ENCODE measurements around the gene CD19.

Gene CD19

GRCh38 chr16:28943281-28943680, 11.5 kb downstream of the CD19 start:
- no peak for TF ChIP-seq MAX (IDR thresholded peaks at IDR 0.05; ENCODE audit: low read depth, low read length)
- TF ChIP-seq POLR2A (IDR thresholded peaks at IDR 0.05; ENCODE audit: extremely low read depth, insufficient read length): no peak
- no peak for TF ChIP-seq MYC (IDR thresholded peaks at IDR 0.05; ENCODE audit: low read depth, low read length)
- TF ChIP-seq CTCF (IDR thresholded peaks at IDR 0.05; ENCODE audit: low read depth, low read length): no peak
- DNase-seq (ENCODE audit: low read depth): no peak
- no peak overlapping the region for H3K4me3 ChIP-seq (ENCODE audit: low read depth, low read length)

- no peak for DNase-seq (ENCODE audit: low read depth)
- TF ChIP-seq MAX (IDR thresholded peaks at IDR 0.05; ENCODE audit: low read depth, low read length) (no peak), CTCF (IDR thresholded peaks at IDR 0.05; ENCODE audit: low read depth, low read length) (no peak), POLR2A (IDR thresholded peaks at IDR 0.05; ENCODE audit: extremely low read depth, insufficient read length) (no peak), MYC (IDR thresholded peaks at IDR 0.05; ENCODE audit: low read depth, low read length) (no peak)
- no peak overlapping the region for H3K4me3 ChIP-seq (ENCODE audit: low read depth, low read length)
Measured at GRCh38 chr16:28946681-28947080, 14.9 kb downstream of the CD19 start.

- peak; percentile 99 for DNase-seq (ENCODE audit: low read depth)
- peak within 1 kb of the TSS; percentile 88 for H3K4me3 ChIP-seq (ENCODE audit: low read depth, low read length)
- TF ChIP-seq POLR2A (IDR thresholded peaks at IDR 0.05; ENCODE audit: extremely low read depth, insufficient read length) (peak; percentile 76), CTCF (IDR thresholded peaks at IDR 0.05; ENCODE audit: low read depth, low read length) (no peak), MAX (IDR thresholded peaks at IDR 0.05; ENCODE audit: low read depth, low read length) (0 out of 2 replicates have a peak, but pooled peaks have one; percentile 35), MYC (IDR thresholded peaks at IDR 0.05; ENCODE audit: low read depth, low read length) (peak; percentile 48)
Measured at GRCh38 chr16:28950648-28951409, 19.1 kb downstream of the CD19 start, which contains the start of gene NFATC2IP. NFATC2IP (plus strand) TSS chr16:28950937; CDS start chr16:28951012, 75 bp downstream.

GRCh38 chr16:28951410-28951943, 19.7 kb downstream of the CD19 start:
- peak overlapping the region; percentile 88 for H3K4me3 ChIP-seq (ENCODE audit: low read depth, low read length)
- TF ChIP-seq CTCF (IDR thresholded peaks at IDR 0.05; ENCODE audit: low read depth, low read length): no peak
- TF ChIP-seq POLR2A (IDR thresholded peaks at IDR 0.05; ENCODE audit: extremely low read depth, insufficient read length): no peak
- TF ChIP-seq MAX (IDR thresholded peaks at IDR 0.05; ENCODE audit: low read depth, low read length): no peak
- no peak for TF ChIP-seq MYC (IDR thresholded peaks at IDR 0.05; ENCODE audit: low read depth, low read length)
- peak; percentile 56 for DNase-seq (ENCODE audit: low read depth)

GRCh38 chr16:28958216-28958615, 26.4 kb downstream of the CD19 start:
- TF ChIP-seq POLR2A (IDR thresholded peaks at IDR 0.05; ENCODE audit: extremely low read depth, insufficient read length): no peak
- TF ChIP-seq MAX (IDR thresholded peaks at IDR 0.05; ENCODE audit: low read depth, low read length): no peak
- TF ChIP-seq CTCF (IDR thresholded peaks at IDR 0.05; ENCODE audit: low read depth, low read length): no peak
- no peak for TF ChIP-seq MYC (IDR thresholded peaks at IDR 0.05; ENCODE audit: low read depth, low read length)
- no peak for DNase-seq (ENCODE audit: low read depth)
- H3K4me3 ChIP-seq (ENCODE audit: low read depth, low read length): no peak overlapping the region

Measured in NB4 (cell line).